ENCODE data around the gene PRCD.

GRCh38 chr17:76532072-76532651 is 7.7 kb upstream of the PRCD start:
- TF ChIP-seq CTCF (IDR thresholded peaks at IDR 0.05), result no peak
- TF ChIP-seq POLR2A (IDR thresholded peaks at IDR 0.05), result no peak

Measured in esophagus squamous epithelium (tissue), 4 donors.